Parathyroid adenoma (tissue), 2 donors: ENCODE measurements around the gene CHRD.

Source experiments
- H2AFZ ChIP-seq: fragments of 300-600 bp; sonication (generic); one replicate; pipeline ENCODE4 v1.7.0; 2017; ENCODE audit warnings: antibody characterized with exemption, mild to moderate bottlenecking
- H3K27ac ChIP-seq: fragments of 300-600 bp; sonication (generic); one replicate; pipeline ENCODE4 v1.7.0; 2017
- H3K27me3 ChIP-seq: fragments of 300-600 bp; sonication (generic); one replicate; pipeline ENCODE4 v1.7.0; 2017; ENCODE audit warnings: low read length; ENCODE audit not compliant: control insufficient read depth, insufficient read depth
- H3K36me3 ChIP-seq: fragments of 300-600 bp; sonication (generic); one replicate; pipeline ENCODE4 v1.7.0; 2017; ENCODE audit warnings: low read length; ENCODE audit not compliant: control insufficient read depth, insufficient read depth
- H3K4me1 ChIP-seq: fragments of 300-600 bp; sonication (generic); one replicate; pipeline ENCODE4 v1.7.0; 2017; ENCODE audit warnings: control low read depth
- H3K4me2 ChIP-seq: fragments of 300-600 bp; sonication (generic); one replicate; pipeline ENCODE4 v1.7.0; 2017; ENCODE audit warnings: low read length
- H3K4me3 ChIP-seq: fragments of 300-600 bp; sonication (generic); one replicate; pipeline ENCODE4 v1.7.0; 2017; ENCODE audit warnings: low read depth, low read length
- H3K79me2 ChIP-seq: fragments of 300-600 bp; sonication (generic); one replicate; pipeline ENCODE4 v1.7.0; 2017; ENCODE audit warnings: control low read depth
- H3K9ac ChIP-seq: fragments of 300-600 bp; sonication (generic); one replicate; pipeline ENCODE4 v1.7.0; 2017; ENCODE audit warnings: mild to moderate bottlenecking
- H3K9me3 ChIP-seq: fragments of 300-600 bp; sonication (generic); one replicate; pipeline ENCODE4 v1.7.0; 2017; ENCODE audit warnings: low read length; ENCODE audit not compliant: control insufficient read depth
- CTCF ChIP-seq: fragments of 300-600 bp; sonication (generic); IDR thresholded peaks from one replicate; pipeline ENCODE4 v1.7.0; 2017; ENCODE audit warnings: antibody characterized with exemption, mild to moderate bottlenecking
- donor health status: primary hyperparathyroidism.

CHRD gene

GRCh38 chr3:184379358-184380184 is at the start of gene CHRD:
Gene CHRD (plus strand): TSS chr3:184380054. CDS start chr3:184380319, 265 bp downstream.
- H3K36me3 ChIP-seq, result no peaks in the 10 kb centered on the region
- H3K27me3 ChIP-seq, result no peaks in the 10 kb centered on the region
- no peak for TF ChIP-seq CTCF
- H3K79me2 ChIP-seq, result no peaks in the 10 kb centered on the region
- H2AFZ ChIP-seq, result peak within 1 kb of the TSS; percentile 73
- H3K4me2 ChIP-seq, result peak within 1 kb of the TSS; percentile 51
- no peak within 1 kb of the TSS for H3K4me3 ChIP-seq
- H3K9me3 ChIP-seq, result no peaks in the 10 kb centered on the region
- H3K9ac ChIP-seq, result no peak within 1 kb of the TSS
- H3K4me1 ChIP-seq, result no peaks in the 10 kb centered on the region
- peak within 1 kb of the TSS; percentile 42 for H3K27ac ChIP-seq

GRCh38 chr3:184332370-184333090 is 47.3 kb upstream of the CHRD start:
- H3K4me2 ChIP-seq, result no peak overlapping the region
- H2AFZ ChIP-seq, result no peak overlapping the region
- H3K4me1 ChIP-seq, result peaks cover 17% of the 10 kb centered on the region
- no peaks in the 10 kb centered on the region for H3K9me3 ChIP-seq
- TF ChIP-seq CTCF, result no peak
- no peaks in the 10 kb centered on the region for H3K36me3 ChIP-seq
- no peak overlapping the region for H3K4me3 ChIP-seq
- peak overlapping the region; percentile 61 for H3K27ac ChIP-seq
- peaks cover 4% of the 10 kb centered on the region for H3K79me2 ChIP-seq
- H3K27me3 ChIP-seq, result no peaks in the 10 kb centered on the region
- H3K9ac ChIP-seq, result no peak overlapping the region

GRCh38 chr3:184333190-184333589 is 46.7 kb upstream of the CHRD start:
- no peak overlapping the region for H2AFZ ChIP-seq
- no peak overlapping the region for H3K4me2 ChIP-seq
- no peaks in the 10 kb centered on the region for H3K79me2 ChIP-seq
- no peaks in the 10 kb centered on the region for H3K9me3 ChIP-seq
- H3K36me3 ChIP-seq, result no peaks in the 10 kb centered on the region
- TF ChIP-seq CTCF, result no peak
- H3K27ac ChIP-seq, result peak overlapping the region; percentile 61
- H3K9ac ChIP-seq, result no peak overlapping the region
- no peaks in the 10 kb centered on the region for H3K27me3 ChIP-seq
- H3K4me3 ChIP-seq, result no peak overlapping the region
- H3K4me1 ChIP-seq, result peaks cover 23% of the 10 kb centered on the region

GRCh38 chr3:184333700-184334099 is 46.2 kb upstream of the CHRD start:
- H3K79me2 ChIP-seq, result no peaks in the 10 kb centered on the region
- TF ChIP-seq CTCF, result no peak
- peaks cover 28% of the 10 kb centered on the region for H3K4me1 ChIP-seq
- no peak overlapping the region for H3K4me3 ChIP-seq
- H3K4me2 ChIP-seq, result no peak overlapping the region
- H3K27ac ChIP-seq, result peak overlapping the region; percentile 61
- no peak overlapping the region for H3K9ac ChIP-seq
- H2AFZ ChIP-seq, result no peak overlapping the region
- no peaks in the 10 kb centered on the region for H3K9me3 ChIP-seq
- H3K27me3 ChIP-seq, result no peaks in the 10 kb centered on the region
- no peaks in the 10 kb centered on the region for H3K36me3 ChIP-seq
